ENCODE data around the gene MAFG. TPM values are rescaled to one million over a fixed set of nuclear protein-coding genes. Genes with fewer than 3 reads are reported as not detected.
A peak's percentile ranks its signal among the peaks of the same experiment; 100 is the strongest.
"Not testable (repeated sequence)": the region's sequence is repeated elsewhere in the genome, so short reads cannot be mapped to it uniquely, and the experiment has no call there.

The MAFG gene
- total RNA-seq, 1 donor from 2014 or later = 24.1 TPM

DNA sequence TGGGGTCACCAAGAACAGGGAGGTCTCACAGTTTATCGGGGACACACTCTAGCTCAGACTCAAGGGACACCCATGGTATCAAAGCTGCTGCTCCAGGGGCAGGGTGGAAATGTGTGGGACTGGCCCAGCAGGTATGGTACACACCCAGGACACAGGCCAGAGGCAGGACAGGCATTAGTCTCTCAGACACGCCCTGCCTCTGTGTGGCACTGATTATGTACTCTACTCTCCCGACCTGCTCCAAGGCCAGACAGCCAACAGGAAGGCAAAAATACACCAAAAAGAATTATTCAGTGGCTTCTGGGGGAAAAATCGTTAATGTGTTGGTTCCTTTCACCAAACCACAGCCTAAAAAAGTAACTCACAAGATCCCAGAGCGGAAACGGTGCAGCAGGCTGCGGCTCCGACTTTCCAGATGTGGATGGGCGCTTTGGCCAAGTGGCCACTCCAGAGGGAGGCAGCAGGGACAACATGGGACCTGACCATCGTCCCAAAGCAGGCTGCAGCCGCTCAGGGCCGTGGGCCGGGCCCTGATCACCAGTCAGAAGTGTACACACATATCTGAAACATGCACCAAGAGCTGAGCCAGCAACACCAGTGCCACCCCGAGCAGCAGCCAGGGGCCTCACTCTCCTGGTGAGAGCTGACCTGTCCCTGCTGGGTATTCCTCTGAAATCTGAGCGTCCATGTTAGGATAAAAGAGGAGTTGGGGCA is 8.5 kb downstream of the MAFG start:
- Mint-ChIP-seq H3K4me3 (peak overlapping the region; percentile 79), H3K36me3 (peaks cover 6% of the 10 kb centered on the region), H3K27me3 (ENCODE audit: low read depth) (no peaks in the 10 kb centered on the region), H3K27ac (no peak overlapping the region), H3K4me1 (peaks cover 18% of the 10 kb centered on the region), H3K9me3 (no peaks in the 10 kb centered on the region)
- TF ChIP-seq, protein P1, sequence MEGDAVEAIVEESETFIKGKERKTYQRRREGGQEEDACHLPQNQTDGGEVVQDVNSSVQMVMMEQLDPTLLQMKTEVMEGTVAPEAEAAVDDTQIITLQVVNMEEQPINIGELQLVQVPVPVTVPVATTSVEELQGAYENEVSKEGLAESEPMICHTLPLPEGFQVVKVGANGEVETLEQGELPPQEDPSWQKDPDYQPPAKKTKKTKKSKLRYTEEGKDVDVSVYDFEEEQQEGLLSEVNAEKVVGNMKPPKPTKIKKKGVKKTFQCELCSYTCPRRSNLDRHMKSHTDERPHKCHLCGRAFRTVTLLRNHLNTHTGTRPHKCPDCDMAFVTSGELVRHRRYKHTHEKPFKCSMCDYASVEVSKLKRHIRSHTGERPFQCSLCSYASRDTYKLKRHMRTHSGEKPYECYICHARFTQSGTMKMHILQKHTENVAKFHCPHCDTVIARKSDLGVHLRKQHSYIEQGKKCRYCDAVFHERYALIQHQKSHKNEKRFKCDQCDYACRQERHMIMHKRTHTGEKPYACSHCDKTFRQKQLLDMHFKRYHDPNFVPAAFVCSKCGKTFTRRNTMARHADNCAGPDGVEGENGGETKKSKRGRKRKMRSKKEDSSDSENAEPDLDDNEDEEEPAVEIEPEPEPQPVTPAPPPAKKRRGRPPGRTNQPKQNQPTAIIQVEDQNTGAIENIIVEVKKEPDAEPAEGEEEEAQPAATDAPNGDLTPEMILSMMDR (IDR thresholded peaks at IDR 0.05; ENCODE audit: unreplicated experiment) = no peak
- no peak for DNase-seq (ENCODE audit: low spot score in 2 of 2, unreplicated experiment in 2 of 2)

- H3K9me3 Mint-ChIP-seq; H3K36me3 Mint-ChIP-seq; H3K27me3 Mint-ChIP-seq (ENCODE audit: low read depth); DNase-seq (ENCODE audit: low spot score in 2 of 2, unreplicated experiment in 2 of 2): not testable (repeated sequence)
- Mint-ChIP-seq H3K4me1 (peaks cover 14% of the 10 kb centered on the region), H3K4me3 (peak overlapping the region; percentile 79), H3K27ac (peak overlapping the region; percentile 64)
Measured at GRCh38 chr17:81918333-81918669, 9.2 kb downstream of the MAFG start.

- H3K27me3 Mint-ChIP-seq (ENCODE audit: low read depth) = no peaks in the 10 kb centered on the region
- peaks cover 9% of the 10 kb centered on the region for H3K4me1 Mint-ChIP-seq
- H3K36me3 Mint-ChIP-seq = peaks cover 12% of the 10 kb centered on the region
- TF ChIP-seq, protein P1 (IDR thresholded peaks at IDR 0.05; ENCODE audit: unreplicated experiment) = no peak
- no peaks in the 10 kb centered on the region for H3K9me3 Mint-ChIP-seq
- H3K4me3 Mint-ChIP-seq = peak within 1 kb of the TSS; percentile 79
- DNase-seq (ENCODE audit: low spot score in 2 of 2, unreplicated experiment in 2 of 2) = peak; percentile 63 to 82
- peak within 1 kb of the TSS; percentile 64 for H3K27ac Mint-ChIP-seq
Measured at GRCh38 chr17:81917565-81918332, 9.8 kb downstream of the MAFG start, which contains the start of gene SIRT7. SIRT7 (minus strand) TSS chr17:81918176; CDS start chr17:81918131, 45 bp downstream.

- Mint-ChIP-seq H3K36me3 (peaks cover 14% of the 10 kb centered on the region), H3K27ac (peak overlapping the region; percentile 85), H3K4me3 (peak overlapping the region; percentile 69), H3K9me3 (no peaks in the 10 kb centered on the region), H3K27me3 (ENCODE audit: low read depth) (no peaks in the 10 kb centered on the region), H3K4me1 (peaks cover 10% of the 10 kb centered on the region)
- no peak for DNase-seq (ENCODE audit: low spot score in 2 of 2, unreplicated experiment in 2 of 2)
- TF ChIP-seq, protein P1 (IDR thresholded peaks at IDR 0.05; ENCODE audit: unreplicated experiment) = no peak
Measured at GRCh38 chr17:81916234-81917001, 11.1 kb downstream of the MAFG start.

DNA sequence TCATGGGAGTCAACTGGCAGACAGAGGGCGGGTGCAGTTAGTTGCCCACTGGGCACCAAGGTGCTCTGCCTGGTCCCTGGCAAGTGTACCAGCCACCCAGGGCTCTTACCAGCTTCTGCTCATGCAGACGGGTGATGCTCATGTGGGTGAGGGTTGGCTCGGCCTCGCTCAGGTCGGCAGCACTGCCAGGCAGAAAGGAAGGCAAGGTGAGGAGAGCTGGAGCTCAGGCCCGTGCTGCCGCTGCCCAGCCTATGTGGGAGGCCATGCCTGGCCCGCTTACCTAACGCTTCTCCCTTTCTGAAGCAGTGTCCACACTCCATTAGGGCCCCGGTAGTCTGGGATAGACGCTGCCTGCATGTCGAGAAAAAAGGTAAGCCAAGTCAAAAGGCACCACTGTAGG is 12.2 kb downstream of the MAFG start:
- no peak for DNase-seq (ENCODE audit: low spot score in 2 of 2, unreplicated experiment in 2 of 2)
- H3K4me1 Mint-ChIP-seq = peaks cover 11% of the 10 kb centered on the region
- H3K27me3 Mint-ChIP-seq (ENCODE audit: low read depth) = no peaks in the 10 kb centered on the region
- H3K36me3 Mint-ChIP-seq = peaks cover 11% of the 10 kb centered on the region
- H3K4me3 Mint-ChIP-seq = no peak overlapping the region
- no peaks in the 10 kb centered on the region for H3K9me3 Mint-ChIP-seq
- TF ChIP-seq, protein P1 (IDR thresholded peaks at IDR 0.05; ENCODE audit: unreplicated experiment) = no peak
- no peak overlapping the region for H3K27ac Mint-ChIP-seq

All from mesothelial cell of epicardium (in vitro differentiated cells).